Nephron (organoid): ENCODE data around the gene MAP3K21.

Source experiments
- H3K27ac Mint-ChIP-seq, 3 experiments: 2 replicates each; pipeline ENCODE4 v1.8.0; 2020; ENCODE audit warnings: mixed read lengths in 3 of 3, mild to moderate bottlenecking in 2 of 3, moderate library complexity in 1 of 3
- H3K27me3 Mint-ChIP-seq: 2 replicates; pipeline ENCODE4 v1.8.0; 2021; ENCODE audit warnings: low read depth, mild to moderate bottlenecking, moderate library complexity, mixed read lengths
- H3K36me3 Mint-ChIP-seq: 2 replicates; pipeline ENCODE4 v1.8.0; 2020; ENCODE audit warnings: low read depth, mixed read lengths
- H3K4me1 Mint-ChIP-seq: 2 replicates; pipeline ENCODE4 v1.8.0; 2020; ENCODE audit warnings: mixed read lengths
- H3K4me3 Mint-ChIP-seq, 3 experiments: 2 replicates each; pipeline ENCODE4 v1.8.0; 2020; ENCODE audit warnings: mild to moderate bottlenecking in 3 of 3, mixed read lengths in 3 of 3, moderate library complexity in 2 of 3
- H3K9me3 Mint-ChIP-seq: 2 replicates; pipeline ENCODE4 v1.8.0; 2020; ENCODE audit warnings: mixed read lengths
- CTCF ChIP-seq, 3 experiments: fragments of 200-600 bp; sonication (generic); IDR thresholded peaks; one replicate each; pipeline ENCODE4 v1.5.0; 2021; ENCODE audit warnings: antibody characterized with exemption in 3 of 3; ENCODE audit not compliant: unreplicated experiment in 3 of 3

MAP3K21 gene

GRCh38 chr1:233328142-233328921, 808 bp downstream of the MAP3K21 start:
- no peaks in the 10 kb centered on the region for H3K36me3 Mint-ChIP-seq
- H3K4me1 Mint-ChIP-seq = peaks cover 4% of the 10 kb centered on the region
- no peaks in the 10 kb centered on the region for H3K9me3 Mint-ChIP-seq
- H3K4me3 Mint-ChIP-seq = peak overlapping the region; percentile 79 to 89 (median 89)
- H3K27ac Mint-ChIP-seq = no peak overlapping the region
- peaks cover 60% of the 10 kb centered on the region for H3K27me3 Mint-ChIP-seq
- TF ChIP-seq CTCF (IDR thresholded peaks at IDR 0.05; ENCODE audit: unreplicated experiment in 3 of 3) = no peak

GRCh38 chr1:233331676-233332519, 4.4 kb downstream of the MAP3K21 start:
- Mint-ChIP-seq H3K36me3 (no peaks in the 10 kb centered on the region), H3K27ac (no peak overlapping the region), H3K9me3 (no peaks in the 10 kb centered on the region), H3K4me1 (peaks cover 4% of the 10 kb centered on the region), H3K27me3 (peaks cover 46% of the 10 kb centered on the region), H3K4me3 (no peak overlapping the region)
- TF ChIP-seq CTCF (IDR thresholded peaks at IDR 0.05; ENCODE audit: unreplicated experiment in 3 of 3) = no peak

- peaks cover 49% of the 10 kb centered on the region for H3K27me3 Mint-ChIP-seq
- TF ChIP-seq CTCF (IDR thresholded peaks at IDR 0.05; ENCODE audit: unreplicated experiment in 3 of 3) = no peak
- peaks cover 4% of the 10 kb centered on the region for H3K4me1 Mint-ChIP-seq
- H3K36me3 Mint-ChIP-seq = no peaks in the 10 kb centered on the region
- no peaks in the 10 kb centered on the region for H3K9me3 Mint-ChIP-seq
- H3K27ac Mint-ChIP-seq = no peak overlapping the region
- no peak overlapping the region for H3K4me3 Mint-ChIP-seq
Measured at GRCh38 chr1:233333086-233333485, 5.6 kb downstream of the MAP3K21 start.

- Mint-ChIP-seq H3K27ac (no peak overlapping the region), H3K4me1 (peaks cover under 1% of the 10 kb centered on the region), H3K4me3 (no peak overlapping the region), H3K27me3 (peaks cover 51% of the 10 kb centered on the region), H3K9me3 (no peaks in the 10 kb centered on the region), H3K36me3 (no peaks in the 10 kb centered on the region)
- TF ChIP-seq CTCF (IDR thresholded peaks at IDR 0.05; ENCODE audit: unreplicated experiment in 3 of 3) = no peak
Measured at GRCh38 chr1:233334092-233334491, 6.6 kb downstream of the MAP3K21 start.

- no peak overlapping the region for H3K4me3 Mint-ChIP-seq
- H3K27me3 Mint-ChIP-seq = peaks cover 29% of the 10 kb centered on the region
Measured at GRCh38 chr1:233336554-233337456, 9.3 kb downstream of the MAP3K21 start.

More at GRCh38 chr1:233336554-233337456, 9.3 kb downstream of the MAP3K21 start:
- TF ChIP-seq CTCF (IDR thresholded peaks at IDR 0.05; ENCODE audit: unreplicated experiment in 3 of 3) = no peak
- no peaks in the 10 kb centered on the region for H3K9me3 Mint-ChIP-seq
- H3K4me1 Mint-ChIP-seq = no peaks in the 10 kb centered on the region
- no peaks in the 10 kb centered on the region for H3K36me3 Mint-ChIP-seq
- no peak overlapping the region for H3K27ac Mint-ChIP-seq
